ENCODE data around the gene JAM3. TPM values are rescaled to one million over a fixed set of nuclear protein-coding genes. Genes with fewer than 3 reads are reported as not detected.

JAM3 gene
- total and polyA plus RNA-seq, 2 of the 4 experiments (the other 2 are of a cell fraction): 38.0 to 71.5 TPM

DNA sequence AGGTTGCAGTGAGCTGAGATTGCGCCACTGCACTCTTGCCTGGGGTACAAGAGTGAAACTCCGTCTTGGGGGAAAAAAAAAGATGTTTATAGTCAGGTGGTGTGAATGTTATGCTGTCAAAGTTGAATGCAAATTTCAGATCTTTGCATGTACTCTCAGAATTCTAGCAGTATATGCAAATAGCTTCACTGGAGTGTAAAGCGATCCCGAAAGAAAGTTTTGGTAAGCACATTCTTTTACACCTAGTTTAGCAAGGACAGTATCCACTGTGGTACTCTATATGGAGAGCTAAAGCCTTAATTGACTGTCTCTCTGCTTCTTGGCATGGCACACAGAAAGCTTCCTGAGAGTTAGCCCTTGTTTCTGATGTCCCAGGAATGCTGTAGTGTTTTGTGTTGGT is 4.0 kb downstream of the JAM3 start:
- intact Hi-C loops (cut with micrococcal nuclease): no loop called here
- Histone ChIP-seq H3K4me3 (ENCODE audit: insufficient read depth, low read depth, low read length) (no peak overlapping the region), H3K36me3 (ENCODE audit: control insufficient read depth, insufficient read depth, low read length) (no peaks in the 10 kb centered on the region), H4K91ac (ENCODE audit: insufficient read depth, low read depth, low read length) (no peak overlapping the region), H3K27ac (ENCODE audit: insufficient read depth, low read length) (no peak overlapping the region), H3K9me1 (ENCODE audit: insufficient read depth, low read length) (no peaks in the 10 kb centered on the region), H2BK15ac (ENCODE audit: low read depth, low read length) (no peak overlapping the region), H2AK9ac (replicated peaks; ENCODE audit: low read depth, low read length, poor library complexity) (no peak overlapping the region), H3K18ac (ENCODE audit: low read depth, low read length) (no peak overlapping the region), H3K9me3 (ENCODE audit: control insufficient read depth, insufficient read depth, low read length) (no peaks in the 10 kb centered on the region), H2AK5ac (ENCODE audit: low read depth, low read length) (no peak overlapping the region), H4K5ac (ENCODE audit: low read depth, low read length) (no peak overlapping the region), H3K4me2 (ENCODE audit: low read depth, low read length) (no peak overlapping the region), H2BK20ac (ENCODE audit: low read depth, low read length) (no peak overlapping the region), H2BK120ac (ENCODE audit: low read depth, low read length) (no peak overlapping the region), H4K8ac (ENCODE audit: low read depth in 2 of 2, low read length in 2 of 2) (no peak overlapping the region), H3K27me3 (ENCODE audit: control insufficient read depth, insufficient read depth, low read length) (no peaks in the 10 kb centered on the region), H3K9ac (ENCODE audit: low read depth, low read length) (no peak overlapping the region), H3K23ac (ENCODE audit: low read depth, low read length) (no peak overlapping the region), H3K4ac (ENCODE audit: low read depth, low read length) (no peak overlapping the region), H4K20me1 (ENCODE audit: insufficient read depth, low read length) (peaks cover 7% of the 10 kb centered on the region; the same call in 1 of the 2 replicates), H3K4me1 (ENCODE audit: control insufficient read depth, insufficient read depth, low read length) (peaks cover 2% of the 10 kb centered on the region; the same call in 1 of the 2 replicates), H2BK5ac (ENCODE audit: low read depth, low read length, poor library complexity, severe bottlenecking) (no peak overlapping the region), H3K79me1 (ENCODE audit: low read depth in 1 of 2, low read length in 2 of 2) (peaks cover 12 to 43% of the 10 kb centered on the region in 2 experiments), H3K56ac (ENCODE audit: extremely low read depth, insufficient read depth, low read length) (no peak overlapping the region), H3K14ac (replicated peaks; ENCODE audit: low read depth, low read length) (no peak overlapping the region), H2AFZ (replicated peaks; ENCODE audit: low read length, poor library complexity) (no peak overlapping the region)
- no peak for TF ChIP-seq CHD1 (IDR thresholded peaks at IDR 0.05; ENCODE audit: low read depth, low read length)
- TF ChIP-seq ELK1 (IDR thresholded peaks at IDR 0.05; ENCODE audit: borderline replicate concordance, low read depth, low read length): no peak
- no peak for TF ChIP-seq MAFK (IDR thresholded peaks at IDR 0.05; ENCODE audit: low read depth, low read length)
- TF ChIP-seq RFX5 (IDR thresholded peaks at IDR 0.05; ENCODE audit: low read depth, low read length): no peak
- no peak for TF ChIP-seq RCOR1 (IDR thresholded peaks at IDR 0.05; ENCODE audit: insufficient replicate concordance, low read length)
- no peak for TF ChIP-seq POLR2A (IDR thresholded peaks at IDR 0.05; ENCODE audit: low read depth, low read length)
- no peak for TF ChIP-seq USF2 (IDR thresholded peaks at IDR 0.05; ENCODE audit: low read depth, low read length)
- TF ChIP-seq CTCF (conservative IDR thresholded peaks at IDR 0.05; ENCODE audit: low read depth, low read length): no peak
- no peak for TF ChIP-seq SMC3 (IDR thresholded peaks at IDR 0.05; ENCODE audit: low read depth, low read length)
- no peak for TF ChIP-seq NFE2L2 (IDR thresholded peaks at IDR 0.05; ENCODE audit: low read depth, low read length)
- TF ChIP-seq RAD21 (IDR thresholded peaks at IDR 0.05; ENCODE audit: low read length): no peak
- no peak for TF ChIP-seq FOS (IDR thresholded peaks at IDR 0.05; ENCODE audit: low read depth, low read length)
- TF ChIP-seq BHLHE40 (IDR thresholded peaks at IDR 0.05; ENCODE audit: low read depth, low read length): no peak
- no peak for TF ChIP-seq CEBPB (IDR thresholded peaks at IDR 0.05; ENCODE audit: low read depth, low read length)
- no peak for TF ChIP-seq MXI1 (IDR thresholded peaks at IDR 0.05; ENCODE audit: borderline replicate concordance, low read depth, low read length)
- TF ChIP-seq MAZ (IDR thresholded peaks at IDR 0.05; ENCODE audit: borderline replicate concordance, low read depth, low read length): no peak
- BruUV-seq (replicated peaks): no TSS peak
- ATAC-seq (ENCODE audit: low read depth) (no peak), DNase-seq (no peak)
- ChIA-PET CTCF (interaction anchor here (0.6 to 1.7 kb wide), 4 partner anchors 11 to 723 kb away, joined by 3 to 6 read pairs (median 5); no protein-coding TSS in a partner anchor), POLR2A (ENCODE audit: unreplicated experiment) (interaction anchor here (0.6 kb wide), 2 partner anchors 13 to 47 kb away, joined by 3 read pairs; no protein-coding TSS in a partner anchor)
- dilution Hi-C loops (cut with HindIII; ENCODE audit: low sequenced_read_pairs, unreplicated experiment): no loop called here
- WGBS, 2 experiments (ENCODE audit: extremely low coverage in 2 of 2, insufficient read length in 1 of 2): 83% methylated on average over 2 of the region's 4 CpGs; no CpG with 5 or more reads in 1 of the 2 experiments
- in situ Hi-C loops (cut with MboI; ENCODE audit: low sequenced_read_pairs): no loop called here
